GM12878 (cell line): ENCODE measurements around the gene MCRIP2. TPM values are rescaled to one million over a fixed set of nuclear protein-coding genes. Genes with fewer than 3 reads are reported as not detected.

ENCODE experiments used
- ATAC-seq: fragments of 200-7000 bp; cut with Tn5 transposase; 3 replicates; pipeline ENCODE4 v1.9.1; 2020; ENCODE audit warnings: mild to moderate bottlenecking, moderate library complexity
- BruUV-seq: library from RNA; stranded (reverse); fragments of 400-500 nt; replicated peaks from 2 replicates; lab custom pipeline; 2021; lab: Mats Ljungman, UMichigan
- CTCF ChIA-PET: fragments of 300-600 bp; sonication (Branson Sonifier 250); formaldehyde crosslinking; extraction: SDS; loops from one replicate; lab custom pipeline; 2021; ENCODE audit warnings: inconsistent platforms; lab: Yijun Ruan, JAX
- POLR2A ChIA-PET: fragments of 350-600 bp; formaldehyde crosslinking; extraction: SDS; loops from one replicate; lab custom pipeline; 2021; ENCODE audit warnings: inconsistent platforms; lab: Charles Lee
- RAD21 ChIA-PET: fragments of 300-600 bp; sonication (Branson Sonifier 250); formaldehyde crosslinking; loops from one replicate; lab custom pipeline; 2023; ENCODE audit warnings: antibody characterized with exemption; ENCODE audit not compliant: unreplicated experiment; lab: Charles Lee
- SMC1A ChIA-PET: fragments of 300-600 bp; sonication (Branson Sonifier 250); formaldehyde crosslinking; loops from one replicate; lab custom pipeline; 2023; ENCODE audit not compliant: unreplicated experiment, uncharacterized antibody; lab: Charles Lee
- DNase-seq: peaks from one replicate; pipeline ENCODE4 v3.0.0-alpha.2; 2011; ENCODE audit warnings: low read depth, low spot score
- FAIRE-seq: peaks from 3 replicates; lab custom pipeline; 2011; peaks lifted over from hg19 to GRCh38; lab: Jason Lieb, UNC
- H2AFZ ChIP-seq: 2 replicates; pipeline ENCODE4 v1.6.0; 2011; ENCODE audit warnings: low read depth, low read length, control low read depth; ENCODE audit not compliant: control insufficient read depth
- H3K27ac ChIP-seq: 2 replicates; pipeline ENCODE4 v1.5.1; 2011; ENCODE audit warnings: control low read depth; ENCODE audit not compliant: control insufficient read depth, insufficient read depth
- H3K27me3 ChIP-seq, 2 experiments: replicated peaks in 1 of 2; 2 replicates each; pipeline versions ENCODE4 v1.6.0 to v1.6.1; 2011; ENCODE audit warnings: low read length in 1 of 2; ENCODE audit not compliant: control insufficient read depth in 2 of 2, insufficient read depth in 2 of 2
- H3K36me3 ChIP-seq, 2 experiments: 2 replicates each; pipeline ENCODE4 v1.5.1; 2011; ENCODE audit warnings: low read length in 1 of 2; ENCODE audit not compliant: control insufficient read depth in 2 of 2, insufficient read depth in 2 of 2
- H3K4me1 ChIP-seq: 2 replicates; pipeline ENCODE4 v1.6.1; 2011; ENCODE audit warnings: mild to moderate bottlenecking, low read length, moderate library complexity, mixed read lengths; ENCODE audit not compliant: control insufficient read depth, insufficient read depth
- H3K4me2 ChIP-seq: 2 replicates; pipeline ENCODE4 v1.6.0; 2011; ENCODE audit warnings: control low read depth; ENCODE audit not compliant: control insufficient read depth, insufficient read depth
- H3K4me3 ChIP-seq: fragments of 200-600 bp; sonication (generic); 2 replicates; pipeline ENCODE4 v1.5.1; 2016
- H3K79me2 ChIP-seq: 2 replicates; pipeline ENCODE4 v1.6.0; 2011; ENCODE audit warnings: low read length; ENCODE audit not compliant: control insufficient read depth, insufficient read depth
- H3K9ac ChIP-seq: 2 replicates; pipeline ENCODE4 v1.8.0; 2011; ENCODE audit warnings: low read length, control low read depth, mixed read lengths; ENCODE audit not compliant: control insufficient read depth, insufficient read depth
- H3K9me3 ChIP-seq: replicated peaks from 3 replicates; pipeline ENCODE4 v1.5.1; 2011; ENCODE audit warnings: mild to moderate bottlenecking, low read length; ENCODE audit not compliant: control insufficient read depth, insufficient read depth
- H4K20me1 ChIP-seq: 2 replicates; pipeline ENCODE4 v1.6.0; 2011; ENCODE audit not compliant: control insufficient read depth, insufficient read depth
- EZH2 ChIP-seq: IDR thresholded peaks from 2 replicates; pipeline ENCODE4 v1.6.1; 2012; ENCODE audit warnings: low read depth, mild to moderate bottlenecking, control low read depth, inconsistent platforms, low read length, borderline replicate concordance; ENCODE audit not compliant: control insufficient read depth
- IKZF1 ChIP-seq: fragments of 450-650 bp; conservative IDR thresholded peaks from 2 replicates; pipeline ENCODE4 v1.6.1; 2017; ENCODE audit warnings: antibody characterized with exemption, mild to moderate bottlenecking
- KAT2A ChIP-seq: conservative IDR thresholded peaks from 2 replicates; pipeline ENCODE4 v1.6.1; 2011; ENCODE audit warnings: low read depth, low read length; ENCODE audit not compliant: control insufficient read depth
- NFIC ChIP-seq: IDR thresholded peaks from 2 replicates; pipeline ENCODE4 v1.6.1; 2012; ENCODE audit warnings: low read depth, mild to moderate bottlenecking, inconsistent platforms, low read length, moderate library complexity
- SP1 ChIP-seq: IDR thresholded peaks from one replicate; pipeline ENCODE4 v1.6.1; 2011; ENCODE audit warnings: low read depth, low read length
- STAT1 ChIP-seq: fragments of 450-650 bp; conservative IDR thresholded peaks from 2 replicates; pipeline ENCODE4 v1.6.1; 2014; ENCODE audit warnings: antibody characterized with exemption, mild to moderate bottlenecking
- WGBS: methylation state at CpG from one replicate; pipeline ENCODE4 v1.1.6; 2016; ENCODE audit warnings: low lambda C conversion rate; ENCODE audit not compliant: insufficient replicate concordance, insufficient coverage; ENCODE audit errors: missing lambda C conversion rate; 5-methylcytosine and 5-hydroxymethylcytosine counted together
- in situ Hi-C: fragments of 300-500 bp; cut with MboI; formaldehyde crosslinking; loops from 9 replicates; pipeline ENCODE4 v1.14.3; 2018; ENCODE audit warnings: mixed read lengths
- intact Hi-C: fragments of 100-400 bp; cut with micrococcal nuclease; formaldehyde crosslinking; loops from one replicate; pipeline ENCODE4 v1.14.2; 2022; ENCODE audit not compliant: unreplicated experiment
- polyA plus RNA-seq, 11 experiments: library from polyadenylated mRNA; depleted of rRNA in 4 of 11; unstranded in 6 of 11; stranded (reverse) in 5 of 11; fragments of >200 nt; fragmentation: Nextera tagmentation in 4 of 11; fragmentation: Illumina TruSeq in 1 of 11; extraction: Ambion mirVana in 4 of 11; extraction: Trizol in 1 of 11; gene quantifications; 1 replicate in 1 of 11; 2 replicates in 10 of 11; pipeline versions ENCODE4 v1.2.1 to v1.2.3, GENCODE V29; 2011 to 2016; ENCODE audit warnings: inconsistent platforms in 2 of 11, missing spikeins in 2 of 11, low read depth in 1 of 11
- total RNA-seq, 4 experiments: library from RNA; depleted of rRNA in 3 of 4; stranded (reverse); fragments of >200 nt in 3 of 4; fragmentation: Illumina TruSeq in 1 of 4; extraction: Trizol in 1 of 4; gene quantifications; 2 replicates each; pipeline versions ENCODE4 v1.2.1 to v1.2.3, GENCODE V29; 2013 to 2021
- TF ChIP-seq, protein P1 (sequence below): IDR thresholded peaks from 2 replicates; pipeline ENCODE4 v1.6.1; 2012; ENCODE audit warnings: low read length, inconsistent platforms
- TF ChIP-seq, protein P2 (sequence below): IDR thresholded peaks from 2 replicates; pipeline ENCODE4 v1.6.1; 2011; ENCODE audit warnings: low read depth, mild to moderate bottlenecking, low read length, moderate library complexity, borderline replicate concordance; ENCODE audit errors: extremely low read depth
- TF ChIP-seq, protein P3 (sequence below): fragments of 450-650 bp; IDR thresholded peaks from 2 replicates; pipeline ENCODE4 v1.6.1; 2016; ENCODE audit warnings: mild to moderate bottlenecking

The MCRIP2 gene
- total and polyA plus RNA-seq, 10 of the 15 experiments (the other 5 are each of a cell fraction or from before 2014, with no cell fraction given) = 0.19 to 93.1 (median 57.9) TPM

DNA sequence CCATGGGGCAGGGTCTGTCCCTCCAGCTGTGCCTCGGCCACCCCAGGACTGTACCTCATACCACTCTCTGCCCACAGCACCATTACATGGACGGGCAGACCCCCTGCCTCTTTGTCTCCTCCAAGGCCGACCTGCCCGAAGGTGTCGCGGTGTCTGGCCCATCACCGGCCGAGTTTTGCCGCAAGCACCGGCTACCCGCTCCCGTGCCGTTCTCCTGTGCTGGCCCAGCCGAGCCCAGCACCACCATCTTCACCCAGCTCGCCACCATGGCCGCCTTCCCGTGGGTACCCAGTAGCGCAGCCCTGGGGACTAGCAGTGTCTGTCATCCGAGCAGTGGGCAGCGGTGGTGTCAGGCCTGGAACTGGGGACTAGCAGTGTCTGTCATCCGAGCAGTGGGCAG, 31.2 kb downstream of the MCRIP2 start:
- RAD21 ChIA-PET = no interaction called here
- DNase-seq (no peak), ATAC-seq (no peak), FAIRE-seq (no peak)
- Histone ChIP-seq H3K27me3 (no peaks in the 10 kb centered on the region), H3K4me3 (no peak overlapping the region), H3K9ac (no peak overlapping the region), H2AFZ (no peak overlapping the region), H3K9me3 (no peaks in the 10 kb centered on the region), H3K36me3 (peaks cover 0 to 18% of the 10 kb centered on the region in 2 experiments; a peak in 3 of 4 replicates), H3K27ac (no peak overlapping the region), H3K4me2 (no peak overlapping the region), H4K20me1 (no peaks in the 10 kb centered on the region; the same call in 1 of the 2 replicates), H3K79me2 (peaks cover 16% of the 10 kb centered on the region), H3K4me1 (no peaks in the 10 kb centered on the region)
- CTCF ChIA-PET = no interaction called here
- SMC1A ChIA-PET = no interaction called here
- TF ChIP-seq SP1 = no peak
- TF ChIP-seq, protein P1, sequence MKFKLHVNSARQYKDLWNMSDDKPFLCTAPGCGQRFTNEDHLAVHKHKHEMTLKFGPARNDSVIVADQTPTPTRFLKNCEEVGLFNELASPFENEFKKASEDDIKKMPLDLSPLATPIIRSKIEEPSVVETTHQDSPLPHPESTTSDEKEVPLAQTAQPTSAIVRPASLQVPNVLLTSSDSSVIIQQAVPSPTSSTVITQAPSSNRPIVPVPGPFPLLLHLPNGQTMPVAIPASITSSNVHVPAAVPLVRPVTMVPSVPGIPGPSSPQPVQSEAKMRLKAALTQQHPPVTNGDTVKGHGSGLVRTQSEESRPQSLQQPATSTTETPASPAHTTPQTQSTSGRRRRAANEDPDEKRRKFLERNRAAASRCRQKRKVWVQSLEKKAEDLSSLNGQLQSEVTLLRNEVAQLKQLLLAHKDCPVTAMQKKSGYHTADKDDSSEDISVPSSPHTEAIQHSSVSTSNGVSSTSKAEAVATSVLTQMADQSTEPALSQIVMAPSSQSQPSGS = no peak
- WGBS = 97% methylated on average over 21 of the region's 21 CpGs
- POLR2A ChIA-PET = interaction anchor here (0.5 kb wide), 1 partner anchor 378 kb away, joined by 3 read pairs; no protein-coding TSS in a partner anchor
- in situ Hi-C loops (no loop called here), intact Hi-C loops (no loop called here)
- BruUV-seq = no TSS peak

DNA sequence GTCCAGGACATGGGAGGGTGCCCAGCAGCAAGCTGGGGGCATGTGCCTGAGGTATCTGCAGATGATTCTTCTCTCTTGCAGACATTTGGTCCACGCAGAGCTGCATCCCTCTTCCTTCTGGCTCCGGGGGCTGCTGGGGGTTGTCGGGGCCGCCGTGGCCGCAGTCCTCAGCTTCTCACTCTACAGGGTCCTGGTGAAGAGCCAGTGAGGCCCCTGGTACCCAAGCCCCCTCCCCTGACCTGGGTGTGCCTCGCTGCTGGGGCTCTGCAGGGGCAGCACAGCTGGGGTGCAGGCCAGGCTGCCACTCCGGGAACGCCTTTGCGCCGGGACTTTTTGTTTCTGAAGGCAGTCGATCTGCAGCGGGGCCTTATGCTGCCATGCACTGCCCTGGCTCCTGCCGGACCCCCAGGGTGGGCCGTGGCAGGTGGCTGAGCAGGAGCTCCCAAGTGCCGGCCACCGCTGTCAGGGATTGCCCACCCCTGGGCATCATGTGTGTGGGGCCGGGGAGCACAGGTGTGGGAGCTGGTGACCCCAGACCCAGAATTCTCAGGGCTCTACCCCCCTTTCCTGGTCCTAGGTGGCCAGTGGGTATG, 31.9 kb downstream of the MCRIP2 start:
- Histone ChIP-seq H4K20me1 (no peaks in the 10 kb centered on the region; the same call in 1 of the 2 replicates), H3K79me2 (peaks cover 11% of the 10 kb centered on the region), H3K9me3 (no peaks in the 10 kb centered on the region), H3K27ac (no peak overlapping the region), H3K4me3 (no peak overlapping the region), H3K27me3 (no peaks in the 10 kb centered on the region), H3K36me3 (peaks cover 0 to 18% of the 10 kb centered on the region in 2 experiments; a peak in 3 of 4 replicates), H3K9ac (no peak overlapping the region), H2AFZ (no peak overlapping the region), H3K4me1 (no peaks in the 10 kb centered on the region), H3K4me2 (no peak overlapping the region)
- BruUV-seq = no TSS peak
- TF ChIP-seq IKZF1 (no peak), KAT2A (no peak), NFIC (no peak), EZH2 (no peak), STAT1 (no peak)
- TF ChIP-seq, protein P2, sequence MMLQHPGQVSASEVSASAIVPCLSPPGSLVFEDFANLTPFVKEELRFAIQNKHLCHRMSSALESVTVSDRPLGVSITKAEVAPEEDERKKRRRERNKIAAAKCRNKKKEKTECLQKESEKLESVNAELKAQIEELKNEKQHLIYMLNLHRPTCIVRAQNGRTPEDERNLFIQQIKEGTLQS = no peak
- TF ChIP-seq, protein P3, sequence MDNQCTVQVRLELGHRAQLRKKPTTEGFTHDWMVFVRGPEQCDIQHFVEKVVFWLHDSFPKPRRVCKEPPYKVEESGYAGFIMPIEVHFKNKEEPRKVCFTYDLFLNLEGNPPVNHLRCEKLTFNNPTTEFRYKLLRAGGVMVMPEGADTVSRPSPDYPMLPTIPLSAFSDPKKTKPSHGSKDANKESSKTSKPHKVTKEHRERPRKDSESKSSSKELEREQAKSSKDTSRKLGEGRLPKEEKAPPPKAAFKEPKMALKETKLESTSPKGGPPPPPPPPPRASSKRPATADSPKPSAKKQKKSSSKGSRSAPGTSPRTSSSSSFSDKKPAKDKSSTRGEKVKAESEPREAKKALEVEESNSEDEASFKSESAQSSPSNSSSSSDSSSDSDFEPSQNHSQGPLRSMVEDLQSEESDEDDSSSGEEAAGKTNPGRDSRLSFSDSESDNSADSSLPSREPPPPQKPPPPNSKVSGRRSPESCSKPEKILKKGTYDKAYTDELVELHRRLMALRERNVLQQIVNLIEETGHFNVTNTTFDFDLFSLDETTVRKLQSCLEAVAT = no peak
- intact Hi-C loops (no loop called here), in situ Hi-C loops (no loop called here)
- FAIRE-seq (no peak), DNase-seq (no peak), ATAC-seq (no peak)
- ChIA-PET RAD21 (no interaction called here), CTCF (no interaction called here), POLR2A (interaction anchor here (0.5 kb wide), 1 partner anchor 379 kb away, joined by 3 read pairs; no protein-coding TSS in a partner anchor), SMC1A (no interaction called here)
- 94% methylated on average over 18 of the region's 18 CpGs for WGBS
